HG03378 (cell line): ENCODE data around the gene TXNDC5.

Experiments used
- ATAC-seq: cut with Tn5 transposase; IDR thresholded peaks from one replicate; pipeline ENCODE4 v1.9.1; 2021; ENCODE audit warnings: mild to moderate bottlenecking, moderate library complexity; ENCODE audit not compliant: unreplicated experiment

The TXNDC5 gene

GRCh38 chr6:7910654-7911344, at the start of gene TXNDC5:
Gene TXNDC5, minus strand, starts transcription at chr6:7910788. Its CDS starts 12 bp downstream, at chr6:7910776.
- ATAC-seq, result peak; percentile 33

- no peak for ATAC-seq
These were observed 49.6 kb upstream of the TXNDC5 start for GRCh38 chr6:7960141-7960540.

GRCh38 chr6:7959453-7959852, 48.9 kb upstream of the TXNDC5 start:
- ATAC-seq, result no peak

GRCh38 chr6:7958464-7958863, 47.9 kb upstream of the TXNDC5 start:
- ATAC-seq, result no peak

GRCh38 chr6:7956257-7956656, 45.7 kb upstream of the TXNDC5 start:
- no peak for ATAC-seq

GRCh38 chr6:7954477-7955200, 44.1 kb upstream of the TXNDC5 start:
- ATAC-seq, result no peak

- ATAC-seq, result no peak
These were observed 43.2 kb upstream of the TXNDC5 start for GRCh38 chr6:7953753-7954152.

- ATAC-seq, result peak; percentile 34
These were observed 29.3 kb upstream of the TXNDC5 start for GRCh38 chr6:7939864-7940228.

GRCh38 chr6:7939184-7939863, 28.7 kb upstream of the TXNDC5 start:
- peak; percentile 74 for ATAC-seq

GRCh38 chr6:7938562-7939183, 28.1 kb upstream of the TXNDC5 start:
- no peak for ATAC-seq

GRCh38 chr6:7933794-7934193, 23.2 kb upstream of the TXNDC5 start:
- peak; percentile 97 for ATAC-seq

GRCh38 chr6:7932625-7933024, 22.0 kb upstream of the TXNDC5 start:
- no peak for ATAC-seq

- no peak for ATAC-seq
These were observed 14.3 kb upstream of the TXNDC5 start for GRCh38 chr6:7924867-7925266.

GRCh38 chr6:7922596-7922995, 12.0 kb upstream of the TXNDC5 start:
- ATAC-seq, result no peak

- no peak for ATAC-seq
These were observed 11.1 kb upstream of the TXNDC5 start for GRCh38 chr6:7921632-7922092.

- ATAC-seq, result no peak
These were observed 10.5 kb upstream of the TXNDC5 start for GRCh38 chr6:7921046-7921445.

GRCh38 chr6:7920425-7920824, 9.8 kb upstream of the TXNDC5 start:
- ATAC-seq, result no peak

GRCh38 chr6:7919871-7920270, 9.3 kb upstream of the TXNDC5 start:
- no peak for ATAC-seq

GRCh38 chr6:7918403-7918802, 7.8 kb upstream of the TXNDC5 start:
- ATAC-seq, result no peak

- ATAC-seq, result no peak
These were observed 7.1 kb upstream of the TXNDC5 start for GRCh38 chr6:7917729-7918128.

GRCh38 chr6:7916959-7917358, 6.4 kb upstream of the TXNDC5 start:
- ATAC-seq, result peak; percentile 88
